A673 (cell line): Measurements from ENCODE around the gene OGFOD2. TPM values are rescaled to one million over a fixed set of nuclear protein-coding genes. Genes with fewer than 3 reads are reported as not detected.
"Not testable (repeated sequence)": the region's sequence is repeated elsewhere in the genome, so short reads cannot be mapped to it uniquely, and the experiment has no call there.

ENCODE experiments used
- BruUV-seq: library from RNA; stranded (reverse); fragments of 400-500 nt; replicated peaks from 2 replicates; lab custom pipeline; 2021; lab: Mats Ljungman, UMichigan
- CTCF ChIA-PET: fragments of 300-600 bp; sonication (Branson Sonifier 250); formaldehyde crosslinking; loops from one replicate; lab custom pipeline; 2022; ENCODE audit warnings: antibody characterized with exemption; lab: Charles Lee
- POLR2A ChIA-PET: fragments of 300-600 bp; sonication (Branson Sonifier 250); formaldehyde crosslinking; loops from one replicate; lab custom pipeline; 2022; ENCODE audit warnings: antibody characterized with exemption; ENCODE audit not compliant: low non-redundant PET; lab: Charles Lee
- DNase-seq: peaks from one replicate; pipeline ENCODE4 v3.0.0-alpha.2; 2015; ENCODE audit warnings: low spot score
- H3K27ac ChIP-seq: fragments of 200-600 bp; sonication (generic); 2 replicates; pipeline ENCODE4 v1.5.1; 2016; ENCODE audit warnings: mixed run types, low read depth, mild to moderate bottlenecking, mixed read lengths, antibody characterized with exemption, low read length; ENCODE audit not compliant: poor library complexity, severe bottlenecking
- H3K27me3 ChIP-seq: fragments of 200-600 bp; sonication (generic); replicated peaks from 2 replicates; pipeline ENCODE4 v1.6.1; 2017; ENCODE audit warnings: mixed run types, low read depth, mild to moderate bottlenecking, mixed read lengths, antibody characterized with exemption, low read length; ENCODE audit not compliant: insufficient read depth, poor library complexity
- H3K36me3 ChIP-seq: fragments of 200-600 bp; sonication (generic); 2 replicates; pipeline ENCODE4 v1.6.1; 2016; ENCODE audit warnings: mixed run types, mild to moderate bottlenecking, mixed read lengths, antibody characterized with exemption, low read length; ENCODE audit not compliant: insufficient read depth, poor library complexity, severe bottlenecking
- H3K4me1 ChIP-seq: fragments of 200-600 bp; sonication (generic); 2 replicates; pipeline ENCODE4 v1.6.1; 2017; ENCODE audit warnings: mixed run types, mild to moderate bottlenecking, mixed read lengths, antibody characterized with exemption, low read length; ENCODE audit not compliant: insufficient read depth, poor library complexity, severe bottlenecking
- H3K4me3 ChIP-seq: fragments of 200-600 bp; sonication (generic); 2 replicates; pipeline ENCODE4 v1.5.1; 2016; ENCODE audit warnings: low read depth, mixed run types, mild to moderate bottlenecking, mixed read lengths, low read length; ENCODE audit not compliant: poor library complexity, severe bottlenecking
- H3K9me3 ChIP-seq: fragments of 200-600 bp; sonication (generic); 2 replicates; pipeline ENCODE4 v1.6.1; 2016; ENCODE audit warnings: mixed run types, low read depth, mild to moderate bottlenecking, mixed read lengths, antibody characterized with exemption, low read length; ENCODE audit not compliant: poor library complexity, severe bottlenecking
- CTCF ChIP-seq: fragments of 300-800, 200-600 bp; sonication (generic); conservative IDR thresholded peaks from 2 replicates; pipeline ENCODE4 v1.5.1; 2017; ENCODE audit warnings: low read depth, mild to moderate bottlenecking, antibody characterized with exemption, low read length, moderate library complexity, mixed read lengths
- EZH2 ChIP-seq: fragments of 200-600 bp; sonication (generic); IDR thresholded peaks from 2 replicates; pipeline ENCODE4 v1.6.1; 2017; ENCODE audit warnings: borderline replicate concordance, low read depth, mild to moderate bottlenecking, mixed read lengths, antibody characterized with exemption, low read length; ENCODE audit not compliant: poor library complexity, severe bottlenecking
- intact Hi-C: fragments of 100-400 bp; cut with micrococcal nuclease; formaldehyde crosslinking; loops from one replicate; pipeline ENCODE4 v1.10.0; 2022; ENCODE audit not compliant: unreplicated experiment
- total RNA-seq: library from RNA; stranded (reverse); gene quantifications from 2 replicates; pipeline ENCODE4 v1.2.3, GENCODE V29; 2021

Gene OGFOD2
- total RNA-seq, 1 experiment from 2014 or later: 18.2 TPM

GRCh38 chr12:122937622-122938091 is 37.4 kb upstream of the OGFOD2 start:
- no peak for DNase-seq
- Histone ChIP-seq H3K9me3 (no peaks in the 10 kb centered on the region), H3K27ac (no peak overlapping the region), H3K4me3 (no peak overlapping the region), H3K27me3 (no peaks in the 10 kb centered on the region), H3K36me3 (no peaks in the 10 kb centered on the region), H3K4me1 (no peaks in the 10 kb centered on the region)
- ChIA-PET CTCF (interaction anchor here (0.6 kb wide), 1 partner anchor 21 kb away, joined by 3 read pairs; no protein-coding TSS in a partner anchor), POLR2A (interaction anchor here (0.7 kb wide), 1 partner anchor 635 kb away, joined by 7 read pairs; no protein-coding TSS in a partner anchor)
- intact Hi-C loops: no loop called here
- no TSS peak for BruUV-seq
- TF ChIP-seq EZH2 (no peak), CTCF (no peak)

DNA sequence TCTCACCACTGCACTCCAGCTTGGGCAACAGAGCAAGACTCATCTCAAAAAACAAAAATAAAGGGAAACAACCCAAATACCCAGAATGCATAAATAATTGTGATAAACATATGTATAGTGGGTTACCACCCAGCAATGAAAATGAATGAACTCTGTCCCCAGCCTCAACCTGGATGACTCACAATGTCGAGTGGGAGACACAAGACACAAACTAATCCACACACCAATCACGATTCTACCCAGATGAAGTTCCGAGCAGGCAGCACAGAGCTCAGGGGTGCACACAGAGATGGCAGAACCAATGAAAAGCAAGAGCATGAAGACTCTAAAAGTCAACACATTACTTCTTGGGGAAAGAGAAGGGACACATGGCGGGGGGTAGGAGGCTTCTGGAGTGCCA is 35.9 kb upstream of the OGFOD2 start:
- no peak for DNase-seq
- H3K9me3 ChIP-seq: no peaks in the 10 kb centered on the region
- no TSS peak for BruUV-seq
- no peaks in the 10 kb centered on the region for H3K27me3 ChIP-seq
- H3K36me3 ChIP-seq: no peaks in the 10 kb centered on the region
- no peak for TF ChIP-seq EZH2
- TF ChIP-seq CTCF: no peak
- H3K27ac ChIP-seq: no peak overlapping the region
- H3K4me1 ChIP-seq: no peaks in the 10 kb centered on the region
- ChIA-PET POLR2A (no interaction called here), CTCF (no interaction called here)
- intact Hi-C loops: no loop called here
- H3K4me3 ChIP-seq: no peak overlapping the region

DNA sequence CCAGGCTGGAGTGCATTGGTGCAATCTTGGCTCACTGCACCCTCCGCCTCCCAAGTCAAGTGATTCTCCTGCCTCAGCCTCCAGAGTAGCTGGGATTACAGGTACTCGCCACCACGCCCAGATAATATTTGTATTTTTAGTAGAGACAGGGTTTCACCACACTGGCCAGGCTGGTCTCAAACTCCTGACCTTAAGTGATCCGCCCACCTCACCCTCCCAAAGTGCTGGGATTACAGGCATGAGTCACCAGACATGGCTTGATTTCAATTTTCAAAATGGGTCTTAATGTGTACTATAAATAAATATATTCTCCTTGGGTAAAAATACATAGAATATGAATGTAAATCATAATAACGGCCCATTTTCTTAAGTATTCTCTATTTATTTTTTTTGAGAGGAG is 33.7 kb upstream of the OGFOD2 start:
- H3K4me1 ChIP-seq, H3K4me3 ChIP-seq, CTCF ChIA-PET, H3K9me3 ChIP-seq, H3K27ac ChIP-seq, H3K36me3 ChIP-seq, intact Hi-C loops, DNase-seq, H3K27me3 ChIP-seq, POLR2A ChIA-PET, BruUV-seq: not testable (repeated sequence)

- Histone ChIP-seq H3K4me3 (no peak overlapping the region), H3K4me1 (no peaks in the 10 kb centered on the region), H3K9me3 (no peaks in the 10 kb centered on the region), H3K27ac (no peak overlapping the region), H3K27me3 (no peaks in the 10 kb centered on the region), H3K36me3 (no peaks in the 10 kb centered on the region)
- TF ChIP-seq EZH2 (no peak), CTCF (no peak)
- intact Hi-C loops: no loop called here
- ChIA-PET CTCF (interaction anchor here (0.6 kb wide), 1 partner anchor 140 kb away, joined by 3 read pairs; no protein-coding TSS in a partner anchor), POLR2A (no interaction called here)
- no TSS peak for BruUV-seq
- no peak for DNase-seq
Observed at GRCh38 chr12:122942637-122943036, 32.4 kb upstream of the OGFOD2 start.
